GM12891 (cell line): ENCODE results near the gene DNAH12.

Experiments
- POLR2A ChIP-seq: IDR thresholded peaks from 2 replicates; pipeline ENCODE4 v1.6.1; 2011; ENCODE audit warnings: low read depth, low read length, control low read depth
- POLR2AphosphoS5 ChIP-seq: IDR thresholded peaks from 2 replicates; pipeline ENCODE4 v1.6.1; 2011; ENCODE audit warnings: low read depth, low read length, control low read depth
- TAF1 ChIP-seq: IDR thresholded peaks from 2 replicates; pipeline ENCODE4 v1.6.1; 2011; ENCODE audit warnings: low read depth, low read length, control low read depth

DNA sequence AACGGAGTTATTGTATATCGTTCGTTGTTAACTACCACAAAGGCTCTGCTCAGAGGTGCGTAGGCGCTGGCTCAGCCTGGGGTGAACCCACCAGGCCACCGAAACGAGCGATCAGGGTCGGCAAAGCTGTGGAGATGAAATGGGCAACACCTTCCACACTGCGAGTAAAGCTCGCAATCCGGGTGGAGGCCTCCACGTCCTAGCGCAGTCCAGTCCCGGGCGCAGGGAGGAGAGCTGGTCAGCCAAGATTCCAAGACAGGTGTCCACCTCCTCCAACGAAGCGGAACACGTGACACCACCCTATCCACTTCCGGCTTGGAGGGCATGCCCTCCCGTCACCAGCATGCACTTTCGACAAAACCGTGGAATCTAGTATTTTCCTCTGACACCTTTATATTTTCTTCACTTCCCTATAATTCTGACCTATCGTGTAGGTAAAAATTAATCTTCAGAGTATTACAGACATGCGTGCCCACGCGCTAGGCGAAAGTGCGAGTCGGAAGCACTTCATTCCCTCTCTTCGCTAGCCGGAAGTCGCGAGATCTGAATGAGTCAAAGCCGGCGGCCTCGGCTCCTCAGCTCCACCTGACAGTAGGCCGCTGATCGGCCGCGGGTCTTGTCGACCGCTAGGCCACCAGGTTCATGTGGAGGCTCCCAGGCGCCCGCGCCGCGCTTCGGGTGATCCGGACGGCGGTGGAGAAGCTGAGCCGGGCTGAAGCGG is 11.8 kb upstream of the DNAH12 start, which contains the start of gene PDE12:
- TF ChIP-seq POLR2AphosphoS5 (peak; percentile 95), POLR2A (peak; percentile 97), TAF1 (peak; percentile 89)
